Activated CD8-positive, alpha-beta T cell treated with anti-CD3 and anti-CD28 coated beads, Interleukin-2, amount 10 ng/mL, durations not matched to agents 7 days and 5 days (primary cell): ENCODE results near the gene FLNC. TPM values are rescaled to one million over a fixed set of nuclear protein-coding genes. Genes with fewer than 3 reads are reported as not detected.

Experiments
- ATAC-seq: fragments of 150-1000 bp; cut with Tn5 transposase; one replicate; pipeline ENCODE4 v1.10.0; 2021; ENCODE audit warnings: moderate library complexity
- CTCF ChIA-PET: fragments of 350-600 bp; sonication (Branson Sonifier 250); formaldehyde crosslinking; loops from one replicate; lab custom pipeline; 2021; ENCODE audit warnings: antibody characterized with exemption; lab: Charles Lee
- POLR2A ChIA-PET: fragments of 350-600 bp; sonication (Branson Sonifier 250); formaldehyde crosslinking; loops from one replicate; lab custom pipeline; 2021; ENCODE audit warnings: antibody characterized with exemption; lab: Charles Lee
- DNase-seq: peaks from one replicate; pipeline ENCODE4 v3.0.0-alpha.2; 2020
- H3K27ac Mint-ChIP-seq: one replicate; pipeline ENCODE4 v1.8.0; 2021; ENCODE audit warnings: mild to moderate bottlenecking, mixed read lengths
- H3K27me3 Mint-ChIP-seq: one replicate; pipeline ENCODE4 v1.8.0; 2021; ENCODE audit warnings: low read depth, mixed read lengths
- H3K36me3 Mint-ChIP-seq: one replicate; pipeline ENCODE4 v1.8.0; 2021; ENCODE audit warnings: low read depth, mixed read lengths
- H3K4me1 Mint-ChIP-seq: one replicate; pipeline ENCODE4 v1.8.0; 2021; ENCODE audit warnings: low read depth, mixed read lengths
- H3K4me3 Mint-ChIP-seq: one replicate; pipeline ENCODE4 v1.8.0; 2021; ENCODE audit warnings: mild to moderate bottlenecking, mixed read lengths
- H3K9me3 Mint-ChIP-seq: one replicate; pipeline ENCODE4 v1.8.0; 2022; ENCODE audit warnings: mixed read lengths; ENCODE audit not compliant: insufficient read depth
- total RNA-seq, 2 experiments: library from RNA; stranded (reverse); gene quantifications; one replicate each; pipeline ENCODE4 v1.2.3, GENCODE V29; 2021

The FLNC gene
- total RNA-seq, 2 experiments from 2014 or later, result not detected

- H3K36me3 Mint-ChIP-seq, result no peaks in the 10 kb centered on the region
- no peak overlapping the region for H3K27ac Mint-ChIP-seq
- no peak overlapping the region for H3K4me3 Mint-ChIP-seq
- H3K9me3 Mint-ChIP-seq, result no peaks in the 10 kb centered on the region
- DNase-seq, result no peak
- ChIA-PET CTCF (interaction anchor here (1.0 kb wide), 1 partner anchor 56 kb away, joined by 4 read pairs; no protein-coding TSS in a partner anchor), POLR2A (no interaction called here)
- H3K4me1 Mint-ChIP-seq, result peaks cover 17% of the 10 kb centered on the region
- no peak for ATAC-seq
- peaks cover 32% of the 10 kb centered on the region for H3K27me3 Mint-ChIP-seq
Measured at GRCh38 chr7:128827248-128827958, 2.8 kb upstream of the FLNC start.

GRCh38 chr7:128827971-128828711 is 2.1 kb upstream of the FLNC start:
- peaks cover 17% of the 10 kb centered on the region for H3K4me1 Mint-ChIP-seq
- no peaks in the 10 kb centered on the region for H3K36me3 Mint-ChIP-seq
- ChIA-PET POLR2A (no interaction called here), CTCF (interaction anchor here (1.0 to 1.1 kb wide), 2 partner anchors 14 to 56 kb away, joined by 3 to 4 read pairs; no protein-coding TSS in a partner anchor)
- peaks cover 34% of the 10 kb centered on the region for H3K27me3 Mint-ChIP-seq
- H3K27ac Mint-ChIP-seq, result no peak overlapping the region
- ATAC-seq (no peak), DNase-seq (no peak)
- H3K4me3 Mint-ChIP-seq, result no peak overlapping the region
- no peaks in the 10 kb centered on the region for H3K9me3 Mint-ChIP-seq

- no peaks in the 10 kb centered on the region for H3K36me3 Mint-ChIP-seq
- CTCF ChIA-PET, result interaction anchor here (1.1 kb wide), 1 partner anchor 13 kb away, joined by 3 read pairs; no protein-coding TSS in a partner anchor
- peaks cover 34% of the 10 kb centered on the region for H3K27me3 Mint-ChIP-seq
- H3K9me3 Mint-ChIP-seq, result no peaks in the 10 kb centered on the region
- ATAC-seq (no peak), DNase-seq (no peak)
- H3K4me1 Mint-ChIP-seq, result peaks cover 17% of the 10 kb centered on the region
- H3K4me3 Mint-ChIP-seq, result no peak overlapping the region
- POLR2A ChIA-PET, result no interaction called here
- H3K27ac Mint-ChIP-seq, result no peak overlapping the region
Measured at GRCh38 chr7:128829391-128830166, 627 bp upstream of the FLNC start.

GRCh38 chr7:128831178-128831993 is 1.2 kb downstream of the FLNC start:
- CTCF ChIA-PET, result interaction anchor here (0.6 to 2.5 kb wide), 8 partner anchors 11 to 1075 kb away, joined by 3 to 11 read pairs (median 4); no protein-coding TSS in a partner anchor
- POLR2A ChIA-PET, result no interaction called here
- DNase-seq (no peak), ATAC-seq (peak; percentile 21)
- Mint-ChIP-seq H3K36me3 (no peaks in the 10 kb centered on the region), H3K9me3 (no peaks in the 10 kb centered on the region), H3K27me3 (peaks cover 34% of the 10 kb centered on the region), H3K4me1 (peaks cover 17% of the 10 kb centered on the region), H3K27ac (no peak overlapping the region), H3K4me3 (no peak overlapping the region)

- Mint-ChIP-seq H3K27ac (no peak overlapping the region), H3K9me3 (no peaks in the 10 kb centered on the region), H3K27me3 (peaks cover 34% of the 10 kb centered on the region), H3K4me1 (peaks cover 17% of the 10 kb centered on the region), H3K4me3 (no peak overlapping the region), H3K36me3 (no peaks in the 10 kb centered on the region)
- ChIA-PET POLR2A (interaction anchor here (0.5 kb wide), 1 partner anchor 351 kb away, joined by 3 read pairs; no protein-coding TSS in a partner anchor), CTCF (interaction anchor here (0.6 to 2.5 kb wide), 6 partner anchors 10 to 1074 kb away, joined by 3 to 11 read pairs (median 4); no protein-coding TSS in a partner anchor)
- DNase-seq (no peak), ATAC-seq (no peak)
Measured at GRCh38 chr7:128831994-128832879, 2.0 kb downstream of the FLNC start.

GRCh38 chr7:128832880-128833147 is 2.6 kb downstream of the FLNC start:
- DNase-seq, result no peak
- POLR2A ChIA-PET, result interaction anchor here (0.5 kb wide), 1 partner anchor 351 kb away, joined by 3 read pairs; no protein-coding TSS in a partner anchor
- peaks cover 17% of the 10 kb centered on the region for H3K4me1 Mint-ChIP-seq

GRCh38 chr7:128833148-128833945 is 3.1 kb downstream of the FLNC start:
- Mint-ChIP-seq H3K4me1 (peaks cover 17% of the 10 kb centered on the region), H3K4me3 (no peak overlapping the region), H3K9me3 (no peaks in the 10 kb centered on the region), H3K36me3 (no peaks in the 10 kb centered on the region), H3K27me3 (peaks cover 28% of the 10 kb centered on the region), H3K27ac (no peak overlapping the region)
- CTCF ChIA-PET, result interaction anchor here (0.7 to 2.5 kb wide), 4 partner anchors 9 to 385 kb away, joined by 3 to 11 read pairs (median 3); no protein-coding TSS in a partner anchor
- POLR2A ChIA-PET, result interaction anchor here (0.6 kb wide), 1 partner anchor 25 kb away, joined by 4 read pairs; no protein-coding TSS in a partner anchor
- DNase-seq (no peak), ATAC-seq (no peak)

More at GRCh38 chr7:128832880-128833147, 2.6 kb downstream of the FLNC start:
- Mint-ChIP-seq H3K36me3 (no peaks in the 10 kb centered on the region), H3K9me3 (no peaks in the 10 kb centered on the region), H3K4me3 (no peak overlapping the region), H3K27me3 (peaks cover 34% of the 10 kb centered on the region), H3K27ac (no peak overlapping the region)
- CTCF ChIA-PET, result interaction anchor here (0.7 to 2.5 kb wide), 4 partner anchors 9 to 331 kb away, joined by 3 to 11 read pairs (median 6); no protein-coding TSS in a partner anchor
- no peak for ATAC-seq

GRCh38 chr7:128833946-128834325 is 3.7 kb downstream of the FLNC start:
- H3K27me3 Mint-ChIP-seq, result peaks cover 27% of the 10 kb centered on the region
- ChIA-PET CTCF (interaction anchor here (0.9 to 2.5 kb wide), 2 partner anchors 8 to 384 kb away, joined by 3 to 11 read pairs; no protein-coding TSS in a partner anchor), POLR2A (interaction anchor here (0.6 kb wide), 1 partner anchor 26 kb away, joined by 4 read pairs; no protein-coding TSS in a partner anchor)
- no peaks in the 10 kb centered on the region for H3K9me3 Mint-ChIP-seq
- H3K27ac Mint-ChIP-seq, result no peak overlapping the region
- no peak for ATAC-seq
- no peaks in the 10 kb centered on the region for H3K36me3 Mint-ChIP-seq
- DNase-seq, result no peak
- peaks cover 17% of the 10 kb centered on the region for H3K4me1 Mint-ChIP-seq
- no peak overlapping the region for H3K4me3 Mint-ChIP-seq

GRCh38 chr7:128835231-128835751 is 5.1 kb downstream of the FLNC start:
- no peak for ATAC-seq
- Mint-ChIP-seq H3K27me3 (peaks cover 18% of the 10 kb centered on the region), H3K4me1 (peaks cover 15% of the 10 kb centered on the region), H3K9me3 (no peaks in the 10 kb centered on the region), H3K27ac (no peak overlapping the region), H3K36me3 (no peaks in the 10 kb centered on the region), H3K4me3 (no peak overlapping the region)
- ChIA-PET POLR2A (no interaction called here), CTCF (interaction anchor here (0.6 to 2.4 kb wide), 2 partner anchors 28 to 29 kb away, joined by 3 to 9 read pairs; partner anchors contain the start of gene ATP6V1F)
- no peak for DNase-seq
